NCI-H187 (cell line): ENCODE results near the gene CORO7.

Experiments
- DNase-seq, 2 experiments: peaks; one replicate each; lab custom pipeline; 2025; lab: John Stamatoyannopoulos, UW

Gene CORO7

GRCh38 chr16:4372001-4372577 is 44.3 kb downstream of the CORO7 start:
- no peak for DNase-seq

- no peak for DNase-seq
These were observed 44.9 kb downstream of the CORO7 start, which contains the start of gene VASN for GRCh38 chr16:4371357-4372000. Gene VASN, plus strand, starts transcription at chr16:4371848. Its CDS starts 9,030 bp downstream, at chr16:4380878.

GRCh38 chr16:4370570-4371356 is 45.6 kb downstream of the CORO7 start:
- no peak for DNase-seq

- DNase-seq = no peak
These were observed 46.2 kb downstream of the CORO7 start for GRCh38 chr16:4370151-4370550.

GRCh38 chr16:4369007-4369733 is 47.2 kb downstream of the CORO7 start:
- DNase-seq = no peak

- DNase-seq = no peak
These were observed 49.0 kb downstream of the CORO7 start for GRCh38 chr16:4367393-4367856.

- no peak for DNase-seq
These were observed 50.4 kb downstream of the CORO7 start for GRCh38 chr16:4366016-4366415.

GRCh38 chr16:4365615-4366014 is 50.8 kb downstream of the CORO7 start:
- DNase-seq = no peak

- DNase-seq = no peak
These were observed 51.4 kb downstream of the CORO7 start for GRCh38 chr16:4365014-4365406.

GRCh38 chr16:4364196-4365013 is 52.0 kb downstream of the CORO7 start:
- no peak for DNase-seq

GRCh38 chr16:4362476-4363135 is 53.8 kb downstream of the CORO7 start:
- DNase-seq = no peak

GRCh38 chr16:4361944-4362311 is 54.5 kb downstream of the CORO7 start:
- DNase-seq = no peak

GRCh38 chr16:4361033-4361943 is 55.1 kb downstream of the CORO7 start:
- DNase-seq = no peak

GRCh38 chr16:4360538-4361021 is 55.8 kb downstream of the CORO7 start:
- DNase-seq = no peak

- no peak for DNase-seq
These were observed 56.5 kb downstream of the CORO7 start for GRCh38 chr16:4359914-4360313.

- DNase-seq = no peak
These were observed 57.4 kb downstream of the CORO7 start for GRCh38 chr16:4358831-4359561.

GRCh38 chr16:4358236-4358635 is 58.2 kb downstream of the CORO7 start:
- DNase-seq = no peak

GRCh38 chr16:4356820-4357219 is 59.6 kb downstream of the CORO7 start:
- no peak for DNase-seq
